Activated T-helper 9 cell treated with anti-CD3 and anti-CD28 coated beads, Interleukin-2, amount 50 U/mL, for 16 hours (primary cell): ENCODE data around the gene LOXL1.
A peak's percentile ranks its signal among the peaks of the same experiment; 100 is the strongest.

Source experiments
- DNase-seq: peaks from one replicate; pipeline ENCODE4 v3.0.0-alpha.2; 2020; ENCODE audit warnings: low read depth

Gene LOXL1

DNA sequence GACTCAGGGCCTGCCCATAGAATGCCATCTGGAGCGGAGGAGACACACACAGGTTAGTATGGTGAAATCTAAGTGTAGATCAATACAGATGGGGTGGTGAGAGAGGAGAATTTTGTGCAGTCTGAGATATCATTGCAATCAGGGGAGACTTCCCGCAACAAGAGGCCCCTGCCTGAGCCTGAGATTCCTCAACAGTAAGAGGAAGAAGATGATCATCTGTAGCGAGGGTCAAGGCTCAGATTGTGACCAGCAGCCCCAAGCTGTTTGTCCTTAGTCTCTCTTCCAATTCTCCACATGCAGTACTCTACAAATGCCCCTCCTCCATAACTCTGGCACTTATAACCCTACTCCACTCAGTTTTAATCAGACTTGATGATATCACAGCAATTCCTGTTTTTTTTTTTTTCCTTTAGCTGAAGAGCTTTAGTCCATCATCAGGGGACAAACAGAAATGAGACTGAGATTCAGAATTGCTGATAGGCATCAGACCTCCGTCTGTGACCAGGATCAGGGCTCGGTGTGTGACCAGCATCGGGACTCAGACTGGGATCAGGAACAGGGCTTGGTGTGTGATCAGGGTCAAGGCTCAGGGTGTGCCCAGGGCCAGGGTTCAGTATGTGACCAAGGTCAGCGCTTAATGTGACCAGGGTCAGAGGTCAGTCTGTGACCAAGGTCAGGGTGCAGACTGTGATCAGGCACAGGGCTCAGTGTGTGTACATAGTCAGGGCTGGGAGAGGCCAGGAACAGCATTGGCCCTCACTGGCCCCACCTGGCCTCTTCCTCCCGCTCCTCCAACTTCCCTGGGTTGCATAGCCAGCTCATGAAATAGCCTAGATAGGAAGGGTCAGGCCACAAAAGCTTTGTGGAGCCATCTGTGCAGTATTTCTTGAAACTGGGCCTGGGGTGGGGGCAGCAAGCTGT is 14.1 kb downstream of the LOXL1 start:
- no peak for DNase-seq

DNA sequence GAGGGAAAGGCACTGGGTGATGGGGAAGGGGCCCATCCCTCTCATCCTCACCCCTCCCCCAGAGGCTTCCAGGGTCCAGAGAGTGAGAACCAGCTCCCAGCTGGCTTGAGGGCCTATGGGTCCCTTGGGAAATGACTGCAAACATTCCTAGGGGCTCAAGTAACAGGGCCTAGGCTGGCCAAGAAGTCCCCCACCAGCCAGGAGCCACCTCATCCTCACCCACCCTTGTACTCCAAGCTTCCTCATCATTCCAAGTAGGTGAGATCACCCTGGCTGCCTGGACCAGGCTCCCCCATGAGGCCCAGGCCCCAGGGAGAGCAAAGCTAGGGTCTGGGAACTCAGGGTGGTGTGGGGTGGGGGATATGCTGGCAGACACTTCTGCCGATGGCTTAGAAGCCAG is 14.8 kb downstream of the LOXL1 start:
- DNase-seq = no peak

DNA sequence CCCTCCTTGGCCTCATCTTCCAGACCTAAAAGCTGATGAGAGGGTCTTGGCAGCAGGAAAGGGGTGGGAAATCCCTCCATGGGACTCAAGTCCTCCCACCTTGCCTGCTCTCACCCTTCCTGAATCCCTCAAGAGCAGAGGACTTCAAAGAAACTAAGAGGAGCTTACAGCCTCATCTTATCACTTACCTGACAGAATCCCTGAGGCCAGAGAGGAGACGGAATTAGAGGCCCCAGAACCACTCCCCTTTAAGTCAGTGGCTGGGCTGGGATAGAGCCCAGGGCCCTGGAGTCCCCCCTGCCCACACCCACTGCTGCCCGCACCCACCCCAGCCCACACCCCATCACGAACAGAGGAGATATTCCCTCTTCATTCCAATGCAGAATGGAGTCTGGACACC is 15.2 kb downstream of the LOXL1 start:
- DNase-seq = no peak

DNA sequence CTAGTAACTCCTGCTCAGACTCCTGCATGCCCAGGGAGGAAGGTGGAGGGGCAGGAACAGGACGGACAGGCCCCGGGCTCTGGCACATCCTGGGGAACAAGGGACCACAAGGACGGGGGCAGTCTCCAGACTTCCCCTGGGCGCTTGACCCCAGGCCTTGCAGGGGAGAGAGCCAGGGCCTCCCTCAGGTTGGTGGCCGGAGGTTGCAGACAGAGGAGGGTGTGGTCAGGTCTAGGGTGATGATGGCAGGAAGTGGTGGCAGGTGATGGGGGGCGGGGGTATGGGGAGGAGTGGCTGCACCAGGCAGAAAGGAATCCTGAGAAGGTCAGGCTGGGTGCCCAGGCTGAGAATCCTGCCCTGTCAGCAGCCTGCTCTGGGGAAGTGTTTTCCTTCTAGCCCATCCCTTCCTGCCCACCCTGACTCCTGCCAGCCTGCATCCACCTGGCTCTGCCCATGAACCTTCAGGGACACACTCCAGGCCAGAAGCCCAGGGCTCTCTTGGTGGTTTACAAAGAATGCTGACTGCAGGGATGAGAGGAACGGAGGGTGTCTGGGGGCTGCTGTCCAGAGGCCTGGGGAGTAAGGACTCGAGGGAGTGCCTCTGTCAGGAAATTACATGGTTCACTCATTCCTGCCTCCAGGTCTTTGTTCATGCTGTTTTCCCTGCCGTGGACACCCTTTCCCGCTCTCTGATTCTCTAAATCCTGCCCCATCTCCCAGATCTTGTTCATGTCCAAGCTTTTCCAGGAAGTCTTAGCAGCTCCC is 15.8 kb downstream of the LOXL1 start:
- DNase-seq = no peak

DNA sequence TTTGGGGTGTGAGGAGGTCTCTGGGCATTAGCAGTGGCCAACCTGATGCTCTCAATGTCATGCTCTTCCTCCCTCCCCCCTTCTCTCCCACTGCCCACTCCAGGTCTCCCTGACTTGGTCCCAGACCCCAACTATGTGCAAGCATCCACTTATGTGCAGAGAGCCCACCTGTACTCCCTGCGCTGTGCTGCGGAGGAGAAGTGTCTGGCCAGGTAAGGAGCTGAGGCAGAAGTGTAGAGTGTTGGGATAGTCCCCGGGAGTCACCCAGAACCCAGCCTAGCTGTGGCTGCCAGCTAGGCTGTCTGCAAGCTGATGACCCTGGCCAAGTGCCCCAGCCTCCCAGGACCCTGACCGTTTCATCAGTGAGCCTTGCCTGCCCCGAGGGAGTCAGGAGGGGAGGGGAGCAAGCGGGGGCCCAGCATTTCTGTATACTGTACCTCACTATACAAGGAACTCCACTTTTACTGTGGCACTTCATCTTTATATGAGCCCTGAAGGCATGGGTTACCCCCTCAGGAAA is 16.5 kb downstream of the LOXL1 start:
- DNase-seq = no peak

DNA sequence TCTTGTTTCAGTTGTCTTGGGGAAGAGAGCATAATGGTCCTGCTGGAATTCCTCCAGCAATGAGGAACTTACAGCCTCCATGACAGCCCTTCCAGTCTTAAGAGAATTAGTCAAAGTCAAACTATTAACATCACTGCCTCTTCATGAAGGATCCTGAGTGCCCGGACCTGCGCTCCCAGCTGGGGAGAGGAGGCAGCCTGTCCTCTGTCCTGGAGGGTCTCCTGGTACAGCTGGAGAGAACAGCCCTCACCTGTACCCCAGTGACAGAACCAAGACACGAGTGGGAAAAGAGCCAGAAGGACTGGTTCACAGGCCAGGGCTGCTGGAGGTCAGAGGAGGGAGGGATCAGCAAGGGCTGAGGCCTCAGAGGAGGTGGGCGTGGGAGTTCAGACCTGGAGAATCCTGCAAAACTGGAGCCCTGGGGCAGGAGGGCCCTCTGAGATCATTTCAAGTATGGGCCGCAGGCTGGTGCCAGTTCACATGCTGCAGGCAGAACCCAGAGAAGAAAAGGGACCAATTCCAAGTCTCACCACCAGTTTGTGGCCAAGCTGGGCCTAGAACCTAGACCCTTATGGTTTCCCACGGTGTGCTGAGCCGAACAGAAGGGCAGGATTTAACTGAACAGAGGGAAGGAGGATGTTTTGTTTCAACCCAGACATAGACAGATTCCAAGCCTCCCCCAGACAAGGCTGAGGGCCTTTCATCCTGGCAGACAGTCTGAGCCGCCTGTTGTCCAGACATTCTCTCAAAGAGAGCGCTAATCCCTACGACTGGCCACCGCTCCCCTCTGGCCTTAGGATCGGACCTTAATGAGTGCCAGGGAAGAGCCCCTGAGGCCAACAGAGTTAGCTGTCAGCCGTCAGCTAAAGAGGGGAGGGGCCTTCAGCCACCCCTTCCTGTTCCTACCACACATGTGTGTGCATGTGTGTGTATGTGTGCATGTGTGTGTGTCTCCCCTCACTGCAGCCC is 18.2 kb downstream of the LOXL1 start:
- DNase-seq = no peak

DNA sequence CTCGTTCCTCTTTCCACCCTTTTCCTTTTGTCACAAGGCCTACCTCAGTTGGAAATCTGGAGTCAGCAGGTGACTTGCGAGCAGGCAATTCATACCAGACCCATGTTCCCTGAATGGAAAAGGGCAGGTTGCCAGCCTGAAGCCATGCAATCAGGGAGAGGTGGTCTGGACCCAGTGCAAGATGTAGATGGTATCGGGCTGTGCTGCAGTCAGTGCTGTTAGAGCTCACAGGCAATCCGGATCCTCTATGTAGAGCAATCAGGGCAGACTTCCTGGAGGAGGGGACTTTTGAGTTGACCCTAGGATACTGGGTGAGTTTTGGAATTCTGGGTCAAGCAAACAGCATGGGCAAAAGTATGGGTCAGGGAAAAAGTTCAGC is 18.9 kb downstream of the LOXL1 start:
- no peak for DNase-seq

DNA sequence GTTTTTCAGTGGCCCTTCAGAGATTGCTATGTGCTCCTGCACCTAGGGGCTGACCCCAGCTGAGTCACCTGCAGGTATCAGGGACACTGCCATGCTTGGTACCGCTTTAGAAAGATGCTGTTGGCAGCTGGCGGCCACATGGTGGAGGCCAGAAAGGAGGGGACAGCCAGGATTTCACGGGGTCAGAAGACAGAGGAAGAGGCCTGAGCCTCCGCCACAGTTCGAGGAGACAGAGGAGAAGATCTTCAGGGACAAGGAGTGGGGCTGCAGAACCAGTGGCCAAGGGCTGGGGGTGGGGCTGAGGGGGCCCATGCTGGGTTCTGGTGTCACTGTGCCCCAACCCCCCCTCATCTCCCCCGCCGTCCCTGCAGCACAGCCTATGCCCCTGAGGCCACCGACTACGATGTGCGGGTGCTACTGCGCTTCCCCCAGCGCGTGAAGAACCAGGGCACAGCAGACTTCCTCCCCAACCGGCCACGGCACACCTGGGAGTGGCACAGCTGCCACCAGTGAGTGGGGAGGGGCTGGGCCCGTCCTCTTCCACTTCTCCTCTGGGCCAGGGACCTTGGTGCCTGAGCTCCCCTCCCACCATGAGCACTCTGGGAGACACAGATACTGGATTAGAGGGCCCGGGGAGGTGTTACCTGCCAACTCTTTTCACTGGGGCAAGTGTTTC is 19.9 kb downstream of the LOXL1 start:
- DNase-seq = no peak

DNA sequence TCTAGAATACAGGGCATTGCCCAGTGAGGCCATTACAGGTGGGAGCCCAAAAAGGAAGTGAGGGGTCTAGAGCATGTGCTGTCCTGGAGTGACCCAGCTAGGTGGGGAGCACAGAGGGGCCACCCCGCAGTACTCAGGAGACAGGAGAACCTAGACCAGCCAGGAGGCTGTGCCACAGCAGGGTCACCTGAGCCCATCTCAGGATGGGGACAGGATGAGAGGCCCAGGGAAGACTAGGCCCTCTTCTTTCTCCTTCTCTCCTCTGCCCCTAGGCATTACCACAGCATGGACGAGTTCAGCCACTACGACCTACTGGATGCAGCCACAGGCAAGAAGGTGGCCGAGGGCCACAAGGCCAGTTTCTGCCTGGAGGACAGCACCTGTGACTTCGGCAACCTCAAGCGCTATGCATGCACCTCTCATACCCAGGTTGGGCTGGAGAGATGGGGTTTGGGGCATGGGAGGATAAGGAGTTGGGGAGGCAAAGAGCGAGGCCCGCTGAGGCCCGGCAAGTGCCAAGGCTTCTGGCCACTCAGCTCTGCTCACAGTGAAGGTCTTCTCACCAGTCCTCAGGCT is 20.6 kb downstream of the LOXL1 start:
- no peak for DNase-seq

DNA sequence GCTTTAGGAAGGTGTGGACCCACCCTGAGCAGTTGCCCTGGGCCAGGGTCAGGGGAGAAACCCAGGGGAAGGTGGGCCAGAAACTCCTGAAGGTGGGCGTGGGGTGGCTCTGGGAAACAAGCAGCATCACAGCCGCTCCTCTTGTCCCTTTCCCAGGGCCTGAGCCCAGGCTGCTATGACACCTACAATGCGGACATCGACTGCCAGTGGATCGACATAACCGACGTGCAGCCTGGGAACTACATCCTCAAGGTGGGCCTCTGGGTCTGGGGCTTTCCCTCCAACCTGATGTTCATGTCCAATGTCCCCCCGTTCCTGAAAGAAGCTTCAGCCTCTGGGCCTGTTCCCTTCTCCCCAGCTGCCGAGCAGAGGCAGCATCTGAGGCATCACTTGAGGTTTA is 21.4 kb downstream of the LOXL1 start:
- DNase-seq = no peak

DNA sequence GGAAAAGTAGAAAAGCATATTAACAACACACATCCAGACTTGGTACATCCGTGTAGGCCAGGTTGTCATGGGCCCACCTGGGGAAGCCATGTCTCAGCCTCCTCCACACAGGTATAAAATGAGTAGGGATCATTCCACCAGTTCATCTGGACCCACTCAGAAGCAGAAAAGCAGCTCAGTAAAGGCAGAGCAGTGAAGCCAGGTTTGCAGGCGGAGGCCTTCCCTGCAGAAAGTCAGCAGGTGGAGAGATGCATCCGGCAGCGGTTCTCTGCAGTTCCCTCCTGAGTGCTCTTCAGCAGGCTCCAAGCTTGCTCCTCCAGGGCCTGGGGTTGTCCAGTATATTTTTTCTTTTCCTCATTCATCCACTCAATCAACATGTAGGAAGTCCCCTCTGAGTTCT is 22.1 kb downstream of the LOXL1 start:
- no peak for DNase-seq

DNA sequence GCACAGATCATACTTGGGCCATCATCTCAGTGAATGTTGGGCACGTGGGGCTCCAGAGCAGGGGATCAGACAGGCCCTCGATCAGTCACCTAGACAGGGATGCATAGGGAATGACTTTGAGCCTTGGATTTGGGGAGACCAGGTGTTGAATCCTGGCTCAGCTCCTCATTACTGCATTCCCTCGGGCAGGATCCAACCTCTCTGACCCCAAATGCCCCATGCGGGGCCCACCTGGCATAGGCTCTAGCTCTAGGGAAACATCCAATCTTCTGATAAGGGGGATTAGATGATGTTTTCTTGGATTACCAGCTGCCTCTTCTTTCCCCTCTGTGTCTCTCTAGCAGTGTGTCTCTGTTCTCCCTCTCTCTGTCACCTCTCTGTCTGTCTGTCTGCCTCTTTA is 22.7 kb downstream of the LOXL1 start:
- no peak for DNase-seq

DNA sequence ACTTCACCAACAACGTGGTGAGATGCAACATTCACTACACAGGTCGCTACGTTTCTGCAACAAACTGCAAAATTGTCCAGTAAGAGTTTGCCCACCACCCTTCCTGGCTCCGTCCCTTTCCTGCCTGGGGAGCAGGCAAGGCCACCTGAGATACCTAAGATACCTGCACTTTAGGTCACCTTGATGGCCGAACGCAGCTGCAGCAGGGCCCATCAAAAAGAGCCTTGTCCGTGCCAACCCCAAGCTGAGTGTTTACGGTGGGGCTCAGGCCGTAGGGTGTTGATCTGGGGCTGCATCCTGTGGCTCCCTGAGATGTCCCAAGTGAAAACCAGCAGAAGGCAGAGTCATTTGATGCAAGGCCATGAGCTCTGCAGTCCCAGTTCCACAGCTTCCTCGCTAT is 23.2 kb downstream of the LOXL1 start:
- DNase-seq = no peak

DNA sequence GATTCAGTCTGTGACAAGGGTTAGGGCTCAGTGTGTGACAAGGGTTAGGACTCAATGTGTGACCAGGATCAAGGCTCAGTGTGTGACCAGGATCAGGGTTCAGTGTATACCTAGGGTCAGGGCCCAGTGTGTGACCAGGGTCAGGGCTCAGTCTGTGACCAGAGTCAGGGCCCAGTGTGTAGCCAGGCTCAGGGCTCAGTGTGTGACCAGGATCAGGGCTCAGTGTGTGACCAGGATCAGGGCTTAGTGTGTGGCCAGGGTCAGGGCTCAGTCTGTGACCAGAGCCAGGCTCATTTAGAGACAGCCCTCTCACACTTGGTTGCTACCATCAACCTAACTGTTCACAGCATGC is 24.2 kb downstream of the LOXL1 start:
- DNase-seq = no peak

DNA sequence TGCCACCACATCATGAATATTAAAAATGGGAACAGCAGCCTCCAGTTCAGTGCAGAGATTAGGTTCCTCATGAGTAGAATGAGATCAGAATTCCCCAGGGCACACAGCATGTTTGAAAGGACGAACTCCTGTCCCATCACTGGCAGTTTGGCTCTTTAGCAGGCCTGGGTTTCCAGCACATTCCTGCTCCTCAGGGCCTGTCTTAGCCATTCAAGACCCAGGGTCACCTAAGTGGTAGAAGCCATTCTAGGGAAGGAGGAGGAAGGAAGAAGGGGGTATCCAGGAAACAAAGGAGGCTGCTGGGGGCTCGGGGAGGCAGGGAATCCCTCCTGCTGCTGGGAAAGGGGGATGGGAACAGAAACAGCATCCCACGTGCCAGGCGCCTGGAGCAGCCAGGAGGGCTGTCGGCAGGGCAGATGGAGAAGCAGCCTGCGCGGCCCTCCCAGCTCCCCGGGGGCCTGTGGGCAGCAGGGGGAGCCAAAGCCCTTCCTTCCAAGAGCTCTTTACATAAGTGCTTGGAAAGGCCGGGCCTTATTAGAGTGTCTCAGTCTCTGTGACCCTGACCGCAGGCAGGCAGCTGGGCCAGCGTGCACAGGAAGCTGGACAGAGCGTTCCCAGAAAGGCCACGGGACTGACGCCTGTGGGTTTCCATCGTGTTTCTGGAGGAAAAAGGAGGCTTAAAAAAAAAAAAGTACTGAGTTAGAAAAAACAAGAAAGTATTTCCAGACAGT is 24.7 kb downstream of the LOXL1 start:
- peak; percentile 46 for DNase-seq

DNA sequence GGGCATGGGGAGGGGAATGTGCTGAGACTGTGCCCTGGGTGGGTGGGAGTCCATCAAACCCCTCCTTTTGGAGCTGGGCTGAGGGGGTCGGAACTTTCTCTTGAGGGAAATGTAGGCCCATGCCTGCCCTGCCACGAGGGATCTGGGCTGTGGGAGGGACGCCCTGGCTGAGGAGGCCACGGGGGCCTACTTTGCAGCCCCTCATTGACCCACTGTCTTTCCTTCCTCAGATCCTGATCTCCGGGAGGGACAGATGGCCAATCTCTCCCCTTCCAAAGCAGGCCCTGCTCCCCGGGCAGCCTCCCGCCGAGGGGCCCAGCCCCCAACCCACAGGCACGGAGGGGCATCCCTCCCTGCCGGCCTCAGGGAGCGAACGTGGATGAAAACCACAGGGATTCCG is 25.3 kb downstream of the LOXL1 start:
- no peak for DNase-seq

DNA sequence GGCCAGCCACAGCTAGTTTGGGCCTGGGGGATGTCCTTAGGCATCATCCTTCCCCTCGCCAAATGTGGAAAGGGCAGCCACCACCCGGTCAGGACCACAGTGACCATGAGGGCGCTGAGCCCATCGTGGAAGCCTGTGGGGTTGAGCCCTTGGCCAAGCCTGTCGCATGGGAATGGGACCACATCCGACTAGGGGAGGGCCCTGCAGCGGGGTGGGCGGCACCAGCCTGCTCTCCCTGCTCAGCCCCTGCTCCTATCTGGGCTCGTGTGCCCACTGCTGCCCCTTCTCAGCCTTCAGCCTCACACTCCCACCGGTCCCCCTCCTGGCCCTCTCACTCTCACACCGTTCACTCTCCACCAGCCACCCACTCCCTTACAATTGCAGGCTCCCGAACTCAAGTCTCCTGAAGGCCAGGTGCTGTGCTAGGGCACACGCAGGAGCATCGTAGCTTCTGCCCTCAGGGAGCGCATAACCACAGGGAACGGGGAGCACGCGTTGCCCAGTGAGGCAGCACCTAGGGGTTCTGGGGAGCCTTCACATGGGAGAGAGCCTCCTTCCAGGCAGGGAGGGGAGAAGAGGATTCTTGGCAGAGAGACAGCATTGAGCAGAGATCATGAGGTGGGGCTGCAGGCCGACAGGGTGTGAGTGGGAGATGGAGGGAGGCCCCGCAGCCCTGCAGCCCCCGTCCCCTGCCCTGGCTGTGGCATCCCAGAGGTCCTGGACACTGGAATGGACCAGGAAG is 26.1 kb downstream of the LOXL1 start:
- DNase-seq = no peak

DNA sequence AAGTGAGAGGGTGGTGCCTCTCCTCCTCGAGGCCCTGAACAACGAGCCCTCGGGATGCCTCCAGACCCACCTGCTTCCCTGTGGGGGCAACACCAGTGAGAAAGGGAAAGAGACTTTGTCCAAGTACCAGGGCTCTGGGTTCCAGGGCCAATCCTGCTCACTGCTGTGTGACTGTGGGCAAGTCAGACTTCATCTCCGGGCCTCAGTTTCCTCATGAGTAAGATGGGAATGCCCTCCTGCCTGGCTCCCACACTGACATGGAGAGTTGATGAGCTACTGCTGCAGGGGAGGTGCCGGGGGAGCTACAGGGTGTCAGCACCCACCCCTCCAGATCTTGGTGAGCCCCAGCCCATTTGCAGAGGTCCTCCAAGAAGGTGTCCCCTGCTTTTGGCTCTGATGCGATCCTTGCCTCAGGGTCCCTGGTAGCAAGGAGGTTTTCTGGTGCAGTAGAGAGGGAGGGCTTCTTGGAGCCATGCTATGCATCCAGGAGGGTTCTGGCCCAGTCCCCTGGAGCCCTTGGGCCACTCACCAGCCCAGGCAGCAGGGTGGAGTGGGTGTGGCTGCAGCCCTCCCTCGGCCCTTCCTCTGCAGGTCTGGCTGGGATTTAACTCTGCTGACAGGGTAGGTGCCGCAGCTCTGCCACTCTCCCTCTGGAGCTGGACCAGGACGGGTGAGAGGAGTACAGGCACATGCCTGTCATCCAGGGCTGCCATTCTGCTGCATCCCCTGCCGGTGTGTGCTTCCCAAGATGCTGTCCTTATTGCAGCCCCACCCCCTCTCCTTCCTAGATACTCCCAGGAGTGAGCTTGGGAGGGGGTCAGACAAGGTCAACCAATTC is 26.9 kb downstream of the LOXL1 start:
- no peak for DNase-seq
